Stimulated activated CD4-positive, alpha-beta T cell treated with anti-CD3 and anti-CD28 coated beads, Interleukin-4, amount 100 ng/mL, for 48 hours (primary cell): ENCODE results near the gene CHCHD6.

Source experiments
- DNase-seq, 2 donors: peaks; one replicate each; pipeline ENCODE4 v3.0.0-alpha.2; 2020; ENCODE audit warnings: low read depth in 2 of 2

The CHCHD6 gene

DNA sequence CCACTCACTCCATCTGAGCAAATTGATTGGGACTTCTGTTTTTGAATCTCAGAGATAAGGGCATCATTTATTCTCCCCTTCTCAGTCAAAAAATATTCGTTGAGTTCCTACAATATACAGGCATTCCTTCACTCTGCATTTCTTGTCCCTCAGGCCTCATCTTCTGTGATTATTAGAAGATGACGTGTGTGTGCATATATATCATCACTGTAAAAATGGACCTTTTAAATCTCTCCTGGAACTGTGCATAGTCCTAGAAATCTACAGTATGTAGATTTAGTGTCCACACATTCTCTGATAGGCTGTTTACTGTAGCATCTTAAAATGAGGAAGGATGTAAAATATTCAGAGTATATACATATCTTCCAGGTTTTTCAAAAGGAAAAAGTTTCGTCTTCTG lies 235.7 kb downstream of the CHCHD6 start:
- DNase-seq: no peak

DNA sequence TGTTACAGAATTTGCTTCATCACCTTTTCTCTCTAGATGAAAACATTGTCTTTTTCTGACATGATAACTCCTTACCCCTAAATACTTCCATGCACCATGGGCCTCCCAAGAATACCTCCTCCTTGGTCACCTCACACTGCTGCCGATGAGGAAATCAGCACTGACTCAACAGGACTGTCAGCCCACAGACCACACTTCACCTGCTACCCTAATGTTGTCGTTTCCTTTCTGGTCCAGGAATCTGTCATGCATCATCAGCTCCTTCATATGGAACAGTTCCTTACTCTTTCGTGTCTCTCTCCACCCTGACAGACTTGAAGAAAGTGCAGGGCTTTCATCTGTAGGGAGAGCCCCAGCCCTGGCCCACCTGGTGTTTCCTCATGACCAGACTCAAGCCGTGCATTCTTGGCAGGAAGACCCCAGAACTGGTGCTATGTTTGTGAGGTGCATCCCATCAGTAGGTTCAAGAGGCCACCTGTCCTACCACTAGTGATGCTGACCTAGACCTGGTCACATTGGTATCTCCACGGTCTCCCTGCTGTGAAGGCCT lies 237.8 kb downstream of the CHCHD6 start:
- DNase-seq: no peak

DNA sequence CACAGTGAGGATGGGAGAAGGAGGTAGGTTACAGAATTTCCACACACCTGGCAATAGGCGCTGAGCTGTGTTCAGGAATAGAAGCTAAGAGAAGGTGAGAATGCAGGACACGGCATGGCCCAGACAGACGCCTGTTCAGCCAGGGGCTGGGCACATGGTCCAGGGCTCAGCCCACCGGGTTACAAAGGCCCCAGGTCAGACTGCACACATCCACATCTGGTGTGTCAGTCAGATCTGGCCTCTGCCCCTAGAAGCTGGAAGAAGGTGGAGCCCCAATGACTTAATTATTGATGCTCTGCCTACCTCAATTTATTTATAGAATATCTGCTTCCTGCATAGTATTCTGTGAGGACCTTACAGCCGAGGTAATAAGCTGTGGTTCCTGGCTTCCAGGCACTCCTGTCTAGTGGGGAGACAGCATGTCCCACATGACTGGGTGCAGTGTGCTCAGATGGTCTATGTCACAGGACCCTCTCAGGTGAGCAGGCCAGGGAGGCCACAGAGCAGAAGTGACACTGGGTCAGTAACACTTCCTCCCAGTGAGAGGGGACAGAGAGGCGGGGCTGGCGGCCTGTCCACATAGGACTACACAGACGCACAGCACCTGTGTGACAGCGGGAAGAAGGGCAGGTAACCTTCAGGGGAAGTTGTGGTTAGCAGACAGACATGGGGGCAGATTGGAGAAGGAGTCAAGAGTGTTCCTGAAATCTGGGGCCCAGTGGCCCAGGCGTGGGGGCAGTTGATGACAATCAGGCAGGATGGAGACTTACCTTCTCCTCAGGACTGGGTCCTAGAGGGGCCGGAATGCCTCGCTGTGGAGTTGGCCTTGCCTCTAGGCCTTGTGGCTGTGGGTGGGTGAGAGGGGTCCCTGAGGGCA lies 240.3 kb downstream of the CHCHD6 start:
- DNase-seq: no peak

DNA sequence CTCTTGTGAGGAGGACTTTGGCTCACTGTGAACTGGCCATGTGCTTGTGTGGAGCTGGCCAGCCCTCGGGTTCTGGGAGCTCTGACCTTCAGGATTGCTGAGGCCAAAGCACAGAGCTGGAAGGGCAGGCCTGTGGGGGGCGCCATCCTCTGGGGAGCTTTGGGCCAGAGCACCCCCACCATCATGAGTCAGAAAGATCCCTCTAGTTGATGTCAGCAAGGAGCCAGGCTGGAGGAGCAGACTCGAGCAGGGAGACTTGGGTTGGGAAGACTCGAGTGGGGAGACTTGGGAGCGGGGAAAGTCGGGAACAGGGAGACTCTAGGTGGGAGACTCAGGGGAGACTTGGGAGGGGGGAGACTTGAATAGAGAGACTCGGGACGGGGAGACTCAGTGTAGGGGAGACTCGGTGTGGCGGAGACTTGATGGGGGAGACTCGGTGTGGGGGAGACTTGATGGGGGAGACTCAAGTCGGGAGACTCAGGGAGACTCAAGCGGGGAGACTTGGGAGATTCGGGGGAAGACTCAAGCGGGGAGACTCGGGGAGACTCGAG lies 241.2 kb downstream of the CHCHD6 start:
- DNase-seq: no peak

DNA sequence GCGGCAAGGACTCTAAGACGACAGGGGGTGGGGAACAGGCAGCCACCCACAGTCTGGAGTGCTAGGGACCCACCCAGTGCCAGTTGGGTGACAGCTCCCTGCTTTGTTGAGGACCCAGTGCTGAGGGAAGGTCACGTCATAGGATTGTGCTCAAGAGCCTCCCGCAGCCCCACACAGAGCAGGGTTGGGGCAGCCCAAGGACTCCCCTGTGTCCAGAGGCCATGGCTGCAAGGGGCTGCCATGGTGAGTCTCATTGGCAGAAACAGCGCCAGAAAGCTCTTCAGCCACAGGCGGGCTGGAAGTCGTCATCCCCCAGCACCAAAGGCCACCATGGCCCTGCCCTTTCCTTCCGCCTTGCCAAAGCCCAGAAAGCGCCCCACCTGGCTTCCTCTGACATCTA lies 241.9 kb downstream of the CHCHD6 start:
- DNase-seq: no peak

DNA sequence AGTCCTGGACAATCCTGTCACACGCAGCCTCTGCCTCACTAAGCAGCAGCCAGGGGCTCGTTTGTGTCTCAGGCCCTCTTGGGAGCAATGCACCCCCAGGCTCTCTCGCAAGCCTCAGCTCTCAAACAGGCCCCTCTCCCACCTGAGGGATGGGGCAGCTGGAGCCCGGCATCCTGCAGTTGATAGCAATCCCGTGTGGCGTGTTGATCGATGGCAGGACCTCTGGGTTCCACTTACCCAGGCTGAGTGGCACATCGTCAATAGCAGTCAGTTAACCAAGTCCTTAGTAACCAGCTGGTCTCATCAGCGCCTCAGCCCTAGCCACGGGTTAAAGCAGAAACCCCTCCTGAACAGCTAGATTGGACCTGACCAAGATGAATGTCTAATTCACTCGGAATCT lies 242.4 kb downstream of the CHCHD6 start:
- no peak for DNase-seq

DNA sequence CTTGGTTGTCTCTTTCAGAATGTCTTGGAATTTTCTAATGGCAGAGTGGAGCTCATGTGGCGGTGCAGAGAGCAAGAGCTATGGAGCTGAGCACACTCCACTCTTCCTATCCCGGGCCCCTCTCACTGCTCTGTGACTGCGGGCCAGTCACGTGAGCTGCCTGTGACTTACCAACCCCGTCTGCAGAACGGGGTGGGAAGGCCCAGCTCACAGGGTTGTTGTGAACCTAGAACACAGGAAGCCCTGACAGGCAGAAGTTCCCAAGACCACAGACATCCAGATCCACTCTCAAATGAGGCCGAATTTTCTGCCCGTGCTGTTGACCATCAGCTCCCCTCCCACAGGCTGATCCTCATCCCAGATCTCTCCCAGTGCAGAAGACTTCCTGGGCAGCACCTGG lies 243.4 kb downstream of the CHCHD6 start:
- DNase-seq: no peak

DNA sequence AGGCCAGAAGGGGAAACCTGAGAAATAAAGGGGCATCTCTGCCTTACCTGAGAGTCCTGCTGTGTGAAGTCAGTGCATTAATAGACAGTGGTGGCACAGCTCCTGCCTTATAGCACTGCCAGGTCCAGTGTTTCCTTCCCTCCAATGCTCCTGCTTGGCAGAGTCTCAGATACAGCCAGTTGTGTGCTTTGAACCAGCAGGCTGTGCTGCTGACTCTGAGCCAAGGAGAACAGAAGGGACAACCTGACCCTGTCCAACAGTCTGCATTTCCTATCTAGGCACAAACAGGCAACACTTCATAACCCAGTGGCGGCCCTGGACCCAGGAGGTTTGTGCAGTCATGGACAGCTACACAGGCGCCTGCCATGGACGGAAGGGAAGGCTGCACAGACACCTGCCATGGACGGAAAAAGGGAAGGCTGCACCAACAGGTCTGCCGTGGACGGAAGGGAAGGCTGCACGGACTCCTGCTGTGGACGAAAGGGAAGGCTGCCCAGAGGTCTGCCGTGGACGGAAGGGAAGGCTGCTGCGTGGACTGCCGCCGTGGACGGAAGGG lies 245.0 kb downstream of the CHCHD6 start:
- DNase-seq: no peak

DNA sequence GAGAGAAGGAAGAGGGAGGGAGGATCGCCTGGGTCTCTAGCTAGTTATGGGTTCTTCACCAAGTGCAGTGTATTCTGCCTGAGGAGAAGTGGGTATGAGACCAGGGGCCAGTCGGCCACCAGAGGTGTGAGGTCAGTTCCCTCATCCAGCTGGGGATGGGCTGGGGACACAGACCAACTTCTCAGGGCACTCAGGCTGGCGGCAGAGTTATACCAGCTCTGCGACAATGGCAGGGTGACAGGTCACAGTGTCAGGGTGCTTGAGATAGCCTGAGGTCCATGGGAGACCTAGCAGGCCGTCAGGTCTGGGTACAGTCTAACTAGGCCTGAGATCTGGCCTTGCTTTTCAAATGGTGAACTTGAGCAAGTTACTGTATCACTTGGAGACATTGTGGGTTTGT lies 247.5 kb downstream of the CHCHD6 start:
- DNase-seq: no peak

DNA sequence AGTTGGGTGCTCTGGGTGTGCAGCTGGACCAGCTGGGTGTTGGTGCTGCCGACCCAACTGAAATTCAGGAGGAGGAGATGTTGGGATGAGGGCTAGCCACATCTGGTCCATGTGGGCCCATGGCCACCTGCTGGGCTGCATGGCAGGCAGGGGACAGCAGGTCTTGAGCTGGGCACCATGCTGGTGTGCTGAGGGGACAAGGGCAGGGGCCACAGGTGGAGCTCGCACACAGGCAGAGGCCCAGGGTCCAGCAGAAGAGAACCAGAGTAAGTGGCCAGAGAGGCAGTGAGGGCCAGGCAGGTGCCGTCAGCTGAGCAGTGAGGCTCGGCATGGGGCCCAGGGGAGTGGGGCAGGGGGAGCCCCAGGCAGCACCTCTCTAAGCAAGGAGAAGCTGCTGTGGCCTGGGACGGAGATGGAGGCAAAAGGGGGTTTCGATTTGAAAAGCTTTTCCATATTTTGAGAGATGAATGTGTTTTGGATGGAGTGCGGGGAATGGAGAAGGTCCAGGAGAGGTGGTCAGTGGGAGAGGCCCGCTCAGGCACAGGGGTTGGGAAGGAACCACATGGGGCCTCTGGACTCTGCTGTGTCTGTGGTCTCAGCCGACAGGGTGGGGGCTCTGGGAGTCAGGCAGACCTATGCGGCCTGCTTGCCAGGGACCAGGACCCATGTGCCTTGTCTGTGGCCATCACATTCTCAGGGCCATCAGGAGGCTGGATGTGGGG lies 248.4 kb downstream of the CHCHD6 start:
- DNase-seq: no peak

DNA sequence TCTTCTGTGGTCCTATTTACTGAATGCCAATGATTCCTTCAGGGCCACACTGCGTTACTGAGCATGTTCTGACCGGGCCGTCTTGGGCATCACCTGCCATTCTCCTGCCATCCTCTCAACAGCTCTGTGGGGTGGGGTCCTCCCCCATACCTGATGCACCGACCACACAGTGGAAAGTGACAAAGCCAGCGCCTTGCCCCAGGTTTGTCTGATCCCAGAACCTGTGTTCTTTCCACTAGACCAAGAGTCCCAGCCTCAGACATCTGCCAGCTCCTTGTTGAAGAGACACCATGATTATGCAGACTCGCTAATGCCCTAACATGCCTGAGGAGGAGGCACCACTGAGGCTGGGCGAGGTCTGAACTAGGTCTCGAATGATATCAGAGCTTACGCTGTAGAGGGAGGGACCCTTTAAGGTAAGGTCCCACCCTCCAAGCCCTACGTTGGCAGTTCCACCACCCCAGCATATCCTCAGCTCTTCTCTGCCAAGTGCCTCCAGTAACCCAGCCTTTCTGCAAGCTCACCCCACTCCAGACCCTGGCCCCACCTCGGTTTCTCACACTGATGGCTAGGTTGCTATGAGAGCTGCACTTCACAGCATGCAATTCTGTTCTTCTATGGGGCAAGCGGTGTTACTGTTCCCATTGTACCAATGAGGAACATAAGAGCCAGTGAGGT lies 249.1 kb downstream of the CHCHD6 start:
- no peak for DNase-seq

DNA sequence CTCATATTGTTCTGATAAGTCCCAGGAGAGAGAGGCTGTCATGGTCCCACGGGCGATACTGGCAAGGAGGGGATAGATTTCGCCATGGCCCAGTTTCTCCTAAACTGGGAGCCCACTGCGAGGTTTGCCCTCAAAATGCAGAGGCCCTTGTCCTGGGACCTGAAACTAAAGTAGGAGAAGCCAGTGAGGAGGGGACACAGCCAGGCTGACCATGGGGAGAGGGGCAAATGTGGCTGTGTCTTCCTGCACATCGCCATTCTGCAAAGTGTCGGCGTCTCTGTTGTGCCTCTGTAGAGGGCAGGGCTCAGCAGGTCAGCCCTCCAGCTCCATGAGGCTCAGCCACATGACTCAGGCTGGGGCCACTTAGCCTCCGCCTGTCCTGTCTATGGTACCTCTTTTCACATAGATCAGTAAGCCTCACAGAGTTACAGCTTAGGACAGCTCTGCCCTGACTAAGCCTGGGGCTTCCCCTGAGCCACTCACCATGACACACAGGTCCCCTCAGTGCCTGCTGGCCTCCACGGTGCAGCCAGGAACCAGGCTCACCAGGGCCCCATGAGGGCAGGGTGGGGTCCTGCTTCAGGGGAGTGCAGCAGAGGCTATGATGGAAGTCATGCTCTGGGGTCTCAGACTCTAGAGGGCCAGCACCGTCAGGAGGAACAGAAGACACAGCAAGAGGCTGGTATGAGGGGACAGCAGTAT lies 250.3 kb downstream of the CHCHD6 start:
- DNase-seq: no peak

DNA sequence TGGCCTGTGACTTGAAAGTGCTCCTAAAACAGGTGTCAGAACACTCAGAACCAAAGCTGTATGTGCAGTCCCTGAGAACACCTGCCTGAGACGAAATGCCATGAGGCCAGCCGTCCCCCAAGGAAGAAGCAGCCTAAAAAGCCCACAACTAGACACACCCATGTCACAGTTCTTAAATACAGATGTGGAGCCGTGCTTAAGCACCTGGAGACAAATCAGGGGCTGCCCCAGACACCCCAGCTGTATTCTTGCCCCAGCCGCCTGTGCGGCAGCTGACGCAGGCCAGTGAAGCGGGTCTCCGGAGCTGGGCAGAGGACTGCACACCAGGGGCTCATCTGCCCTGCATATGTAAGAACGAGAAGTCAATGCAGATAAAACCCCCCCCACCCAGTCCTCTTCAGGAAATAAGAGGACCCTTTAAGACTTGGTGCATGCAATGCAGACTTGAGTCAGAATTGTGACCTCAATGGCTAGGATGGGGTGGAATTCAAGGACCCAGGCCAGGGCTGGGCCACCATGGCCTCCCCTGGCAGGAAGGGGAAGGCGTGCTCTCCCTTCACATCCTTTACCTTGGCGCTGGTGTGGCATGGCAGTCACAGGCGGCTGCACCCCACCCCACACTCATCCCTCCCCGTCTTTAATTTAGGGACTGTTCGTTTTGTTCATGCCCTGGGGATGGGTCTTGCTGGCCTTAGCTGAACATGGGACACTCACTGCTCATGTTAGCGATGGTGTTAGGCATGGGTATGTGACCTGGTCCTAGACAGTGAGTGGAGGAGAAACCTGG lies 251.2 kb downstream of the CHCHD6 start:
- DNase-seq: no peak

DNA sequence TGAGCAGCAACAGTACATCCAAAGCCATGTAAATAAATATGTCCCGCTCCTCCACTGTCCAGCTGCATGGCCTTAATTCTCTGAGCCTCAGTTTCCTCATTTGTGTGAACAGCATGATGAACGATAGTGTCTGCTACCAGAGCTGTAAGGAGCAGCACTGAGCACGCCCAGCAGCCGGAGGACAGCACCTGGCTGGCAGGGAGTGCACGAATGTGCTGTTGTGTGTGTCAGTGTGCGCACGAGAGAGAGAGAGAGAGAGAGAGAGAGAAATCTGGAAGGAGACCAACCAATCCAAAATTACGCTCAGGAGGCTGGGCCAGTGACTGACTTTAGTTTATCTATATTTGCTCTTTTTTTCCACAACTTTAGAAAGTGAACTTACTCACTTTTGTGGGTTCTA lies 252.3 kb downstream of the CHCHD6 start:
- no peak for DNase-seq

DNA sequence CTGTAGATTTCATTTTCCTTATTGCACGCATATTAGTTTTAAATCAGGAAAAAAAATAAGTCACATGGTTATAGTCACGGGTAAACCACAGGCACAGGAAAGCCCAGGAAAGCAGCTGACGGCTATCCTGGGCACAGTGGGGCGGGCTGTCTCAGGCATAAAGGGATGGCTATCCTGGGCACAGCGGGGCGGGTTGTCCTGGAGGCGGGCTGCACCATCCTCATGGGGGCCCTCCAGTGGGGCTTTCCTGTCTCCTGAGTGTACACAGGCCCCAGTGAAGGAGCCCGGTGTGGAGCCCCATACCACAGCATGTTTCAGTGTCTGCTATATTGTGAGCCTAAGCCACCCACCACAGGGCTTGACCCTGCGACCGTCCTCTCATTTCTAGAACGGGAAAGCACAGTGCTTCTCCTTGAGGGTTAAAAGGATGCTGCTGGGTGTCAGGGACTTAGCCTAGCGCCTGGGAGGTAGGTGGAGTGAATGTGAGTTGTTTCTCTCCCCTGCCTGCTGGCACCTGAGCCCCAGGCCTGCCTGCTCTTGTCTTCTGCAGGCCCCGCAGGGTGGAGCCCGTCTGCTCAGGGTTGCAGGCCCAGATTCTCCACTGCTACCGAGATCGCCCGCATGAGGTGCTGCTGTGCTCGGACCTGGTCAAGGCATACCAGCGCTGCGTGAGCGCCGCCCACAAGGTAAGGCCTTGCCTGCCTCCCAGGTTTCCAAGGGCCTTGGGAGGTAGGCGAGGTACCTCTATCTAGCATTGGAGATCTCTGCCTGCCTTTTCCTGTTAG lies 253.0 kb downstream of the CHCHD6 start:
- no peak for DNase-seq

DNA sequence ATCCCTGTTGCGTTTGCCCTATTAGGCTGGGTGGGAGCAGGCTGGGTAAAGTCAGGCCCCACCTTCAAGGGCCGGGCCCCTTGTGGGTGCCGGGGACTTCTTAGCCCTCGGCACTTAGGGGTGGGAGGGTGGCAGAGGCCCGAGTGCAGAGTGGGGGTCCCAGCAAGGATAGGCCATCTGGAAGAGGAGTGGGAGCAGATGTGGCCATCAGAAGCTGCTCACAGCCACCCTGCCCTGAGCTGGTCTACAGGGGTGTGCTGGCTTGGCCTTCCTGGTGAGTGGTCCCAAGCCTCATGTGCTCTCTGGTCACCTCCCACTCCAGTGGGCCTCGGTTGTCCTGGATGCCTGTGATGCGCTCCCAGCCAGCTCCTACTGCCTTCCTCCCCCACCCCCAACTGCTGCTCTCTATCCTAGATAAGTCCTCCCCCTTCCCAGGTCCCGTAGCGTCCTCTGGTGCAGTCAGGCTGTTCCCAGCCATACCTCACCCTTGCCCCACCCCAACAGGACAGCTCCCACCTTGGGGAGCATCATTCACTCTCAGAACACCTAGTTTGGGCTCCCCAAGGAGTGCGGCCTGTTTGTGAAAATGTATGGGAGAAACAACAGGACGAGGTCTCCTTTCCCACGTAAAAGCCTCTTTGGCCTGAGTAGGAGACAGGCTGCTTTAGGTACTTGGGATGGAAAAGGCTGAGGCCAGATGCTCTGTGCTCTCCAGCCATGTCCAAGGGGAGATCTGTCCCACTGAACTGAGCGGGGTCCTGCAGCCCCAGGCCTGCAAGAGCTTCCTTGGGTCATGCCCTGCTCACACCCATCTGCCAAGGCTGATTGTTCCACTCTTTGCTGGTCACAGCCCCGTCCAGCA lies 254.0 kb downstream of the CHCHD6 start:
- no peak for DNase-seq

DNA sequence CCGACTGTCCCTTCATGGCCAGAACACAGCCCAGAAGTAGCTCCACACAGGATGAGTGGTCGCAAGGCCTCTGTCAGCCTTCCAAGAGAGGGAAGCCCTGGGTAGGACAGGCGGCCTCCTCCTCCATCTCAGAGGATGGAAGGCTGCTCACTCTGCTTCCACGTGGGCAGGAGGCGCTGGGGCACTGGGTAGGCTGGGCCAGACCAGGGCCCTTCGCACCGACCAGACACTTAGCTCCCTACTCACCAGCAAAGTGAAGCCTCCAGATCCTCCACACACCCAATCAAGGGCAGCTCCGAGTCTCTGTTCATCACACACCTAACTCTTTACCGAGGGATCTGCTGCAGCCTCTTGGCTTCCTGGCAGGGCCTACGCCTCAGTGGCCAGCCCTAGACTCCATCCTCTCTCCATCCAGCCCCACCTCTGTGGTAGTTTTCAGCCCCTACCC lies 254.6 kb downstream of the CHCHD6 start:
- DNase-seq: no peak

DNA sequence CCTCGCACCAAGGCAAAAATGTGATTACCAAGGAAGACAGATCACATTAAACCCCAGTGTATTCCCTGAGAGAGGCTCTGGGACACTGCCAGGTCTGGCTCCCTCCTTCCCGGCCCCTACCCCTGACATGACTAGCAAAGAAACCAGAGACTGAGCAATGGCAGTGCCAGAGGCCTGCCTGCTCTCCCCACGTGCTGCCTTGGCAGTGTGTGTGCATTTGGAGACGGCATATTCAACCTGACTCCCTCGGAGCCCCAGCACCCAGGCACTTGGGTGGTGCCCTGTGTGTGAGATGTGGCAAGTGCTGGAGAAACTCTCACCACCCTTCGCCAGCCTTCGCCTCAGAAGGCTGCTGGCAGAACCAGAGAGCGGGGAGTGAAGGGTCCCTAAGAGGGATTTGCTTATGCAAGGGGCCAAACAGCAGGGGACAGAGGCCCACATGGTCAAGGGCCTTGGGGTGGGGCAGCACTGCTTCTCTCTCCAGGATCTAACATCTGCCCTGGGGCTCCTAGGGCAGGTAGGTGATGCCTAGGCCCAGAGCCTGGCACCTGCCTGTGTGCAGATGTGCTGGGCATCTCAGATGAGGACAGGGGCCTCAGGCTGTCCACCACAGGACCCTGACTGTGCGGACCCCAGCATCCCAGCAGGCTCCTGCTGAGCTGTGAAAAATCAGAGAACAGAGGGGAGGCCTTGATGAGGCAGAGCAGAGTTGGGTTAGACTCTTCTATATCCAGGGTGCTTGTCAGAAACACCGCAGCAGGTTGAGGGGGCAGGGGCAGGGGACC lies 255.3 kb downstream of the CHCHD6 start:
- DNase-seq: no peak
